GM12878 (cell line): ENCODE data around the gene YARS1. TPM values are rescaled to one million over a fixed set of nuclear protein-coding genes. Genes with fewer than 3 reads are reported as not detected.

Experiments
- polyA plus RNA-seq, 11 experiments: library from polyadenylated mRNA; depleted of rRNA in 4 of 11; unstranded in 6 of 11; stranded (reverse) in 5 of 11; fragments of >200 nt; fragmentation: Nextera tagmentation in 4 of 11; fragmentation: Illumina TruSeq in 1 of 11; extraction: Ambion mirVana in 4 of 11; extraction: Trizol in 1 of 11; gene quantifications; 1 replicate in 1 of 11; 2 replicates in 10 of 11; pipeline versions ENCODE4 v1.2.1 to v1.2.3, GENCODE V29; 2011 to 2016; ENCODE audit warnings: inconsistent platforms in 2 of 11, missing spikeins in 2 of 11, low read depth in 1 of 11
- total RNA-seq, 4 experiments: library from RNA; depleted of rRNA in 3 of 4; stranded (reverse); fragments of >200 nt in 3 of 4; fragmentation: Illumina TruSeq in 1 of 4; extraction: Trizol in 1 of 4; gene quantifications; 2 replicates each; pipeline versions ENCODE4 v1.2.1 to v1.2.3, GENCODE V29; 2013 to 2021

YARS1 gene
- total and polyA plus RNA-seq, 10 of the 15 experiments (the other 5 are each of a cell fraction or from before 2014, with no cell fraction given) = 39.9 to 202 (median 136) TPM

Other genes with a start within 250 kb of the YARS1 start
Only the 7 nearest of the 9 such genes appear.
- 156 and 165 TPM in 2 replicates for gene RBBP4, start 166.2 kb downstream of the YARS1 start, total RNA-seq (2014; rRNA removed)
- 194 TPM in 2 replicates for gene RBBP4, start 166.2 kb downstream of the YARS1 start, total RNA-seq (2014; rRNA removed; fragmentation: Illumina TruSeq; extraction: Trizol)
- 290 and 303 TPM in 2 replicates for gene RBBP4, start 166.2 kb downstream of the YARS1 start, total RNA-seq (2021)
- 228 and 250 TPM in 2 replicates for gene RBBP4, start 166.2 kb downstream of the YARS1 start, polyA plus RNA-seq (2011; rRNA removed)
- gene RBBP4, start 166.2 kb downstream of the YARS1 start, polyA plus RNA-seq (2014; fragmentation: Illumina TruSeq; extraction: Trizol) = 237 and 297 TPM in 2 replicates
- 100 to 1,000 TPM; 120 to 234 TPM for gene RBBP4, start 166.2 kb downstream of the YARS1 start, polyA plus RNA-seq (2014; fragmentation: Nextera tagmentation; extraction: Ambion mirVana)
- gene RBBP4, start 166.2 kb downstream of the YARS1 start, polyA plus RNA-seq (2014; rRNA removed) = 169 and 177 TPM in 2 replicates
- 100 to 1,000 TPM; 342 to 357 TPM for gene RBBP4, start 166.2 kb downstream of the YARS1 start, polyA plus RNA-seq (2016; fragmentation: Nextera tagmentation; extraction: Ambion mirVana)
- gene SYNC, start 114.6 kb downstream of the YARS1 start, total RNA-seq (2014; rRNA removed) = 0.27 TPM in 1 of 2 replicates, not detected in the other
- 0.04 TPM in 1 of 2 replicates, not detected in the other for gene SYNC, start 114.6 kb downstream of the YARS1 start, total RNA-seq (2014; rRNA removed; fragmentation: Illumina TruSeq; extraction: Trizol)
- not detected in 2 replicates for gene SYNC, start 114.6 kb downstream of the YARS1 start, total RNA-seq (2021)
- gene SYNC, start 114.6 kb downstream of the YARS1 start, polyA plus RNA-seq (2011; rRNA removed) = 0.05 TPM in 1 of 2 replicates, not detected in the other
- 0.05 TPM in 1 of 2 replicates, not detected in the other for gene SYNC, start 114.6 kb downstream of the YARS1 start, polyA plus RNA-seq (2014; fragmentation: Illumina TruSeq; extraction: Trizol)
- gene SYNC, start 114.6 kb downstream of the YARS1 start, polyA plus RNA-seq (2014; fragmentation: Nextera tagmentation; extraction: Ambion mirVana) = not detected
- not detected in 2 replicates for gene SYNC, start 114.6 kb downstream of the YARS1 start, polyA plus RNA-seq (2014; rRNA removed)
- gene SYNC, start 114.6 kb downstream of the YARS1 start, polyA plus RNA-seq (2016; fragmentation: Nextera tagmentation; extraction: Ambion mirVana) = under 1 TPM in 1 of 2 experiments, not detected in 1; 0.12 TPM
- 40.7 and 49.1 TPM in 2 replicates for gene S100PBP, start 295 bp upstream of the YARS1 start, total RNA-seq (2014; rRNA removed)
- 50.5 and 59.0 TPM in 2 replicates for gene S100PBP, start 295 bp upstream of the YARS1 start, total RNA-seq (2014; rRNA removed; fragmentation: Illumina TruSeq; extraction: Trizol)
- gene S100PBP, start 295 bp upstream of the YARS1 start, total RNA-seq (2021) = 55.7 and 56.5 TPM in 2 replicates
- 98.3 and 138 TPM in 2 replicates for gene S100PBP, start 295 bp upstream of the YARS1 start, polyA plus RNA-seq (2011; rRNA removed)
- gene S100PBP, start 295 bp upstream of the YARS1 start, polyA plus RNA-seq (2014; fragmentation: Illumina TruSeq; extraction: Trizol) = 40.4 and 51.5 TPM in 2 replicates
- gene S100PBP, start 295 bp upstream of the YARS1 start, polyA plus RNA-seq (2014; fragmentation: Nextera tagmentation; extraction: Ambion mirVana) = 10 to 100 TPM; 17.0 to 19.1 TPM
- 38.3 and 45.2 TPM in 2 replicates for gene S100PBP, start 295 bp upstream of the YARS1 start, polyA plus RNA-seq (2014; rRNA removed)
- 10 to 100 TPM; 34.6 to 38.8 TPM for gene S100PBP, start 295 bp upstream of the YARS1 start, polyA plus RNA-seq (2016; fragmentation: Nextera tagmentation; extraction: Ambion mirVana)
- not detected in 2 replicates for gene FNDC5, start 53.6 kb upstream of the YARS1 start, total RNA-seq (2014; rRNA removed)
- not detected in 2 replicates for gene FNDC5, start 53.6 kb upstream of the YARS1 start, total RNA-seq (2014; rRNA removed; fragmentation: Illumina TruSeq; extraction: Trizol)
- gene FNDC5, start 53.6 kb upstream of the YARS1 start, total RNA-seq (2021) = not detected in 2 replicates
- gene FNDC5, start 53.6 kb upstream of the YARS1 start, polyA plus RNA-seq (2011; rRNA removed) = 0.23 and 0.36 TPM in 2 replicates
- 0.01 TPM in 1 of 2 replicates, not detected in the other for gene FNDC5, start 53.6 kb upstream of the YARS1 start, polyA plus RNA-seq (2014; fragmentation: Illumina TruSeq; extraction: Trizol)
- under 1 TPM; 0.14 to 0.26 TPM for gene FNDC5, start 53.6 kb upstream of the YARS1 start, polyA plus RNA-seq (2014; fragmentation: Nextera tagmentation; extraction: Ambion mirVana)
- not detected in 2 replicates for gene FNDC5, start 53.6 kb upstream of the YARS1 start, polyA plus RNA-seq (2014; rRNA removed)
- under 1 TPM; 0.11 to 0.29 TPM for gene FNDC5, start 53.6 kb upstream of the YARS1 start, polyA plus RNA-seq (2016; fragmentation: Nextera tagmentation; extraction: Ambion mirVana)
- gene HPCA, start 69.1 kb upstream of the YARS1 start, total RNA-seq (2014; rRNA removed) = not detected in 2 replicates
- gene HPCA, start 69.1 kb upstream of the YARS1 start, total RNA-seq (2014; rRNA removed; fragmentation: Illumina TruSeq; extraction: Trizol) = not detected in 2 replicates
- gene HPCA, start 69.1 kb upstream of the YARS1 start, total RNA-seq (2021) = not detected in 2 replicates
- 0.11 TPM in 1 of 2 replicates, not detected in the other for gene HPCA, start 69.1 kb upstream of the YARS1 start, polyA plus RNA-seq (2011; rRNA removed)
- not detected in 2 replicates for gene HPCA, start 69.1 kb upstream of the YARS1 start, polyA plus RNA-seq (2014; fragmentation: Illumina TruSeq; extraction: Trizol)
- gene HPCA, start 69.1 kb upstream of the YARS1 start, polyA plus RNA-seq (2014; fragmentation: Nextera tagmentation; extraction: Ambion mirVana) = not detected
- gene HPCA, start 69.1 kb upstream of the YARS1 start, polyA plus RNA-seq (2014; rRNA removed) = not detected in 2 replicates
- not detected for gene HPCA, start 69.1 kb upstream of the YARS1 start, polyA plus RNA-seq (2016; fragmentation: Nextera tagmentation; extraction: Ambion mirVana)
- gene TMEM54, start 84.0 kb upstream of the YARS1 start, total RNA-seq (2014; rRNA removed) = 0.34 and 0.71 TPM in 2 replicates
- gene TMEM54, start 84.0 kb upstream of the YARS1 start, total RNA-seq (2014; rRNA removed; fragmentation: Illumina TruSeq; extraction: Trizol) = 0.18 and 0.45 TPM in 2 replicates
- gene TMEM54, start 84.0 kb upstream of the YARS1 start, total RNA-seq (2021) = 0.59 and 1.1 TPM in 2 replicates
- 0.63 and 0.80 TPM in 2 replicates for gene TMEM54, start 84.0 kb upstream of the YARS1 start, polyA plus RNA-seq (2011; rRNA removed)
- gene TMEM54, start 84.0 kb upstream of the YARS1 start, polyA plus RNA-seq (2014; fragmentation: Illumina TruSeq; extraction: Trizol) = 0.16 TPM in 1 of 2 replicates, not detected in the other
- gene TMEM54, start 84.0 kb upstream of the YARS1 start, polyA plus RNA-seq (2014; fragmentation: Nextera tagmentation; extraction: Ambion mirVana) = under 1 TPM in 1 of 2 experiments, not detected in 1; 0.07 TPM
- gene TMEM54, start 84.0 kb upstream of the YARS1 start, polyA plus RNA-seq (2014; rRNA removed) = 0.56 and 0.76 TPM in 2 replicates
- gene TMEM54, start 84.0 kb upstream of the YARS1 start, polyA plus RNA-seq (2016; fragmentation: Nextera tagmentation; extraction: Ambion mirVana) = under 1 TPM; 0.71 to 0.94 TPM
- gene RNF19B, start 147.5 kb upstream of the YARS1 start, total RNA-seq (2014; rRNA removed) = 17.2 and 17.6 TPM in 2 replicates
- gene RNF19B, start 147.5 kb upstream of the YARS1 start, total RNA-seq (2014; rRNA removed; fragmentation: Illumina TruSeq; extraction: Trizol) = 15.5 and 16.7 TPM in 2 replicates
- gene RNF19B, start 147.5 kb upstream of the YARS1 start, total RNA-seq (2021) = 30.3 and 32.2 TPM in 2 replicates
- 21.7 and 32.6 TPM in 2 replicates for gene RNF19B, start 147.5 kb upstream of the YARS1 start, polyA plus RNA-seq (2011; rRNA removed)
- gene RNF19B, start 147.5 kb upstream of the YARS1 start, polyA plus RNA-seq (2014; fragmentation: Illumina TruSeq; extraction: Trizol) = 23.1 and 24.9 TPM in 2 replicates
- 1 to 10 TPM; 4.3 to 9.1 TPM for gene RNF19B, start 147.5 kb upstream of the YARS1 start, polyA plus RNA-seq (2014; fragmentation: Nextera tagmentation; extraction: Ambion mirVana)
- 23.4 and 24.2 TPM in 2 replicates for gene RNF19B, start 147.5 kb upstream of the YARS1 start, polyA plus RNA-seq (2014; rRNA removed)
- gene RNF19B, start 147.5 kb upstream of the YARS1 start, polyA plus RNA-seq (2016; fragmentation: Nextera tagmentation; extraction: Ambion mirVana) = 1 to 10 TPM; 2.8 to 4.0 TPM